ENCODE data around the gene TXN2.

TXN2 gene

GRCh38 chr22:36456464-36456845 is 25.0 kb downstream of the TXN2 start:
- no peak for TF ChIP-seq CREB1 (IDR thresholded peaks at IDR 0.05; ENCODE audit: low read depth)
- no peak for TF ChIP-seq REST (IDR thresholded peaks at IDR 0.05; ENCODE audit: low read depth)
- TF ChIP-seq NFIC (IDR thresholded peaks at IDR 0.05) = no peak
- no peak for TF ChIP-seq TEAD4 (IDR thresholded peaks at IDR 0.05)
- no peak for TF ChIP-seq MAX (IDR thresholded peaks at IDR 0.05)
- TF ChIP-seq ZBTB7A (IDR thresholded peaks at IDR 0.05; ENCODE audit: low read depth) = no peak
- no peak for TF ChIP-seq EP300 (IDR thresholded peaks at IDR 0.05; ENCODE audit: borderline replicate concordance)
- TF ChIP-seq RAD21 (IDR thresholded peaks at IDR 0.05; ENCODE audit: low read depth) = no peak
- TF ChIP-seq USF1 (IDR thresholded peaks at IDR 0.05) = no peak
- TF ChIP-seq TCF12 (IDR thresholded peaks at IDR 0.05; ENCODE audit: low read depth) = no peak
- TF ChIP-seq EGR1 (IDR thresholded peaks at IDR 0.05) = no peak
- no peak for TF ChIP-seq YY1 (IDR thresholded peaks at IDR 0.05; ENCODE audit: low read depth)
- TF ChIP-seq TAF1 (IDR thresholded peaks at IDR 0.05; ENCODE audit: low read depth) = no peak
- no peak for TF ChIP-seq FOXM1 (IDR thresholded peaks at IDR 0.05; ENCODE audit: borderline replicate concordance, low read depth)
- no peak for TF ChIP-seq CEBPB (IDR thresholded peaks at IDR 0.05)

GRCh38 chr22:36455571-36456463 is 25.6 kb downstream of the TXN2 start:
- TF ChIP-seq TAF1 (IDR thresholded peaks at IDR 0.05; ENCODE audit: low read depth) (no peak), TCF12 (IDR thresholded peaks at IDR 0.05; ENCODE audit: low read depth) (no peak), USF1 (IDR thresholded peaks at IDR 0.05) (no peak), NFIC (IDR thresholded peaks at IDR 0.05) (no peak), RAD21 (IDR thresholded peaks at IDR 0.05; ENCODE audit: low read depth) (no peak), YY1 (IDR thresholded peaks at IDR 0.05; ENCODE audit: low read depth) (no peak), REST (IDR thresholded peaks at IDR 0.05; ENCODE audit: low read depth) (no peak), CREB1 (IDR thresholded peaks at IDR 0.05; ENCODE audit: low read depth) (no peak), CEBPB (IDR thresholded peaks at IDR 0.05) (no peak), FOXM1 (IDR thresholded peaks at IDR 0.05; ENCODE audit: borderline replicate concordance, low read depth) (no peak), EGR1 (IDR thresholded peaks at IDR 0.05) (no peak), MAX (IDR thresholded peaks at IDR 0.05) (no peak), TEAD4 (IDR thresholded peaks at IDR 0.05) (no peak), EP300 (IDR thresholded peaks at IDR 0.05; ENCODE audit: borderline replicate concordance) (no peak), ZBTB7A (IDR thresholded peaks at IDR 0.05; ENCODE audit: low read depth) (no peak)

GRCh38 chr22:36454916-36455570 is 26.4 kb downstream of the TXN2 start:
- TF ChIP-seq TEAD4 (IDR thresholded peaks at IDR 0.05) = 0 out of 2 replicates have a peak, but pooled peaks have one; percentile 7
- peak; percentile 73 for TF ChIP-seq NFIC (IDR thresholded peaks at IDR 0.05)
- TF ChIP-seq TAF1 (IDR thresholded peaks at IDR 0.05; ENCODE audit: low read depth) = peak; percentile 40; the same call in 1 of the 2 replicates
- no peak for TF ChIP-seq YY1 (IDR thresholded peaks at IDR 0.05; ENCODE audit: low read depth)
- peak; percentile 39; the same call in 1 of the 2 replicates for TF ChIP-seq FOXM1 (IDR thresholded peaks at IDR 0.05; ENCODE audit: borderline replicate concordance, low read depth)
- peak; percentile 51; the same call in 1 of the 2 replicates for TF ChIP-seq CREB1 (IDR thresholded peaks at IDR 0.05; ENCODE audit: low read depth)
- TF ChIP-seq ZBTB7A (IDR thresholded peaks at IDR 0.05; ENCODE audit: low read depth) = peak; percentile 90
- no peak for TF ChIP-seq EGR1 (IDR thresholded peaks at IDR 0.05)
- TF ChIP-seq EP300 (IDR thresholded peaks at IDR 0.05; ENCODE audit: borderline replicate concordance) = peak; percentile 79; the same call in 1 of the 2 replicates
- TF ChIP-seq TCF12 (IDR thresholded peaks at IDR 0.05; ENCODE audit: low read depth) = peak; percentile 84
- no peak for TF ChIP-seq USF1 (IDR thresholded peaks at IDR 0.05)
- no peak for TF ChIP-seq REST (IDR thresholded peaks at IDR 0.05; ENCODE audit: low read depth)
- TF ChIP-seq RAD21 (IDR thresholded peaks at IDR 0.05; ENCODE audit: low read depth) = peak; percentile 4; the same call in 1 of the 2 replicates
- TF ChIP-seq MAX (IDR thresholded peaks at IDR 0.05) = no peak
- no peak for TF ChIP-seq CEBPB (IDR thresholded peaks at IDR 0.05)

Measured in Ishikawa (cell line).